NK-92 (cell line): ENCODE results near the gene PLAU.
"Not testable (repeated sequence)": the region's sequence is repeated elsewhere in the genome, so short reads cannot be mapped to it uniquely, and the experiment has no call there.

Source experiments
- DNase-seq: peaks from one replicate; lab custom pipeline; 2025; ENCODE audit not compliant: unreplicated experiment; lab: John Stamatoyannopoulos, UW

Gene PLAU

GRCh38 chr10:73895381-73895780 lies 15.6 kb upstream of the PLAU start:
- DNase-seq: not testable (repeated sequence)

- DNase-seq: no peak
These were observed 13.2 kb upstream of the PLAU start for GRCh38 chr10:73897693-73898092.

GRCh38 chr10:73898730-73899410 lies 12.1 kb upstream of the PLAU start:
- DNase-seq: no peak

- no peak for DNase-seq
These were observed 11.5 kb upstream of the PLAU start for GRCh38 chr10:73899423-73899822.

- DNase-seq: no peak
These were observed 10.9 kb upstream of the PLAU start for GRCh38 chr10:73900064-73900463.

- DNase-seq: no peak
These were observed 9.7 kb upstream of the PLAU start for GRCh38 chr10:73901261-73901660.

- DNase-seq: no peak
These were observed 8.6 kb upstream of the PLAU start for GRCh38 chr10:73902351-73902750.

GRCh38 chr10:73905256-73906020 lies 5.5 kb upstream of the PLAU start:
- DNase-seq: no peak

GRCh38 chr10:73906524-73907447 lies 4.1 kb upstream of the PLAU start:
- no peak for DNase-seq

GRCh38 chr10:73907841-73908517 lies 3.0 kb upstream of the PLAU start:
- DNase-seq: no peak

GRCh38 chr10:73908853-73909539 lies 1.9 kb upstream of the PLAU start:
- DNase-seq: peak; percentile 17

GRCh38 chr10:73909540-73910115 lies 1.3 kb upstream of the PLAU start:
- no peak for DNase-seq

GRCh38 chr10:73910401-73910763 lies 550 bp upstream of the PLAU start:
- DNase-seq: no peak

GRCh38 chr10:73911553-73912004 lies 647 bp downstream of the PLAU start:
- DNase-seq: no peak

GRCh38 chr10:73914036-73914435 lies 3.1 kb downstream of the PLAU start:
- no peak for DNase-seq

GRCh38 chr10:73915206-73915851 lies 4.4 kb downstream of the PLAU start:
- no peak for DNase-seq

- no peak for DNase-seq
These were observed 6.0 kb downstream of the PLAU start for GRCh38 chr10:73916761-73917470.

- no peak for DNase-seq
These were observed 6.8 kb downstream of the PLAU start for GRCh38 chr10:73917566-73918305.
